ENCODE data around the gene RNF146. TPM values are rescaled to one million over a fixed set of nuclear protein-coding genes. Genes with fewer than 3 reads are reported as not detected.

The RNF146 gene
- polyA plus RNA-seq, 2 of the 4 experiments (the other 2 are of a cell fraction): 18.9 to 33.2 TPM

- DNase-seq (ENCODE audit: low read depth in 1 of 2, low spot score in 1 of 2): no peak
- FAIRE-seq: no peak
- 57% methylated on average over 4 of the region's 4 CpGs for WGBS (ENCODE audit: missing lambda C conversion rate)
- Histone ChIP-seq H3K9me3 (no peaks in the 10 kb centered on the region), H3K4me1 (peaks cover 4% of the 10 kb centered on the region; the same call in 1 of the 3 replicates), H3K4me3 (no peak overlapping the region), H3K4me2 (no peak overlapping the region), H3K27ac (no peak overlapping the region)
- CTCF ChIA-PET: no interaction called here
- no peak for ATAC-seq
- no peak for TF ChIP-seq FOSL2 (IDR thresholded peaks at IDR 0.05)
- TF ChIP-seq FOSL2 (CRISPR knock-in tag; IDR thresholded peaks at IDR 0.05): no peak
- no peak for TF ChIP-seq ZFP36 (IDR thresholded peaks at IDR 0.05; ENCODE audit: borderline replicate concordance, partially characterized antibody)
- no peak for TF ChIP-seq CHD4 (IDR thresholded peaks at IDR 0.05; ENCODE audit: borderline replicate concordance)
- no peak for TF ChIP-seq JUNB (IDR thresholded peaks at IDR 0.05)
- no peak for TF ChIP-seq CEBPB (IDR thresholded peaks at IDR 0.05)
- no peak for TF ChIP-seq ELK1 (IDR thresholded peaks at IDR 0.05; ENCODE audit: low read depth, low read length)
- no peak for TF ChIP-seq SREBF2 (IDR thresholded peaks at IDR 0.05)
- POLR2A ChIA-PET: no interaction called here
Measured at GRCh38 chr6:127263481-127263880, 3.2 kb upstream of the RNF146 start.

- CTCF ChIA-PET: interaction anchor here (0.6 to 2.0 kb wide), 17 partner anchors 8 to 1955 kb away, joined by 3 to 9 read pairs (median 4); no protein-coding TSS in a partner anchor
- H3K9me3 ChIP-seq: no peaks in the 10 kb centered on the region
- H3K4me3 ChIP-seq: peak overlapping the region; percentile 66
- TF ChIP-seq BCL3 (IDR thresholded peaks at IDR 0.05) (peak; percentile 75), POLR2A (IDR thresholded peaks at IDR 0.05; ENCODE audit: low read length) (peak; percentile 72), KDM5A (IDR thresholded peaks at IDR 0.05) (no peak), HES2 (IDR thresholded peaks at IDR 0.05) (no peak), MAX (IDR thresholded peaks at IDR 0.05) (peak; percentile 46; the same call in 1 of the 2 replicates), CTCF (IDR thresholded peaks at IDR 0.05) (no peak), EHMT2 (IDR thresholded peaks at IDR 0.05; ENCODE audit: low read depth) (no peak), HMGXB4 (CRISPR knock-in tag; IDR thresholded peaks at IDR 0.05; ENCODE audit: borderline replicate concordance) (no peak), EP300 (IDR thresholded peaks at IDR 0.05) (no peak), HEYL (CRISPR knock-in tag; IDR thresholded peaks at IDR 0.05) (no peak), POLR2AphosphoS2 (conservative IDR thresholded peaks at IDR 0.05; ENCODE audit: low read length) (no peak), NPAS2 (CRISPR knock-in tag; IDR thresholded peaks at IDR 0.05; ENCODE audit: borderline replicate concordance) (no peak), RARB (CRISPR knock-in tag; IDR thresholded peaks at IDR 0.05) (no peak), JUN (IDR thresholded peaks at IDR 0.05) (peak in 1 of 2 experiments; percentile 72; a peak in 1 of 5 replicates), PHF8 (IDR thresholded peaks at IDR 0.05; ENCODE audit: borderline replicate concordance, low read depth) (peak; percentile 76), E2F6 (IDR thresholded peaks at IDR 0.05; ENCODE audit: borderline replicate concordance, low read depth) (no peak), JUNB (IDR thresholded peaks at IDR 0.05) (no peak)
- peak overlapping the region; percentile 86 to 100 for H3K27ac ChIP-seq
- ATAC-seq: peak; percentile 92 to 93
- WGBS (ENCODE audit: missing lambda C conversion rate): 2% methylated on average over 14 of the region's 64 CpGs
- DNase-seq (ENCODE audit: low read depth in 1 of 2, low spot score in 1 of 2): peak; percentile 31 to 54
- POLR2A ChIA-PET: interaction anchor here (0.8 to 1.5 kb wide), 8 partner anchors 9 to 1270 kb away, joined by 3 to 8 read pairs (median 4); partner anchors contain the start of genes MTCL3 and RSPO3
- peaks cover 17% of the 10 kb centered on the region for H3K4me1 ChIP-seq
- FAIRE-seq: no peak
- H3K4me2 ChIP-seq: peak overlapping the region; percentile 90
Measured at GRCh38 chr6:127266892-127267645, 405 bp downstream of the RNF146 start.
